Kidney epithelial cell (primary cell): ENCODE measurements around the gene KRTDAP. TPM values are rescaled to one million over a fixed set of nuclear protein-coding genes. Genes with fewer than 3 reads are reported as not detected.

ENCODE experiments used
- DNase-seq: peaks from one replicate; pipeline ENCODE4 v3.0.0-alpha.2; 2010; ENCODE audit warnings: low read depth
- H3K27me3 ChIP-seq: 2 replicates; pipeline ENCODE4 v1.6.0; 2011; ENCODE audit warnings: low read length; ENCODE audit not compliant: control insufficient read depth, insufficient read depth
- H3K36me3 ChIP-seq: 2 replicates; pipeline ENCODE4 v1.5.1; 2011; ENCODE audit warnings: low read length; ENCODE audit not compliant: control insufficient read depth, insufficient read depth
- H3K4me3 ChIP-seq: 2 replicates; pipeline ENCODE4 v1.5.1; 2011; ENCODE audit warnings: low read depth, mild to moderate bottlenecking, control low read depth, low read length
- CTCF ChIP-seq: IDR thresholded peaks from 2 replicates; pipeline ENCODE4 v1.5.1; 2011; ENCODE audit warnings: mild to moderate bottlenecking, moderate library complexity, low read length, control low read depth, inconsistent platforms; ENCODE audit not compliant: insufficient read depth, poor library complexity, severe bottlenecking
- total RNA-seq: library from RNA; depleted of rRNA; stranded (reverse); fragments of >200 nt; gene quantifications from 2 replicates; pipeline ENCODE4 v1.2.3, GENCODE V29; 2015

The KRTDAP gene
- total RNA-seq, 1 donor from 2014 or later = not detected

GRCh38 chr19:35522745-35523327 is 32.6 kb upstream of the KRTDAP start:
- no peak for TF ChIP-seq CTCF
- no peaks in the 10 kb centered on the region for H3K36me3 ChIP-seq
- no peak overlapping the region for H3K4me3 ChIP-seq
- no peak for DNase-seq
- peaks cover 21% of the 10 kb centered on the region for H3K27me3 ChIP-seq

- TF ChIP-seq CTCF = no peak
- no peaks in the 10 kb centered on the region for H3K36me3 ChIP-seq
- DNase-seq = no peak
- H3K27me3 ChIP-seq = peaks cover 21% of the 10 kb centered on the region
- no peak overlapping the region for H3K4me3 ChIP-seq
These were observed 31.0 kb upstream of the KRTDAP start for GRCh38 chr19:35521124-35521743.

GRCh38 chr19:35519291-35519690 is 29.0 kb upstream of the KRTDAP start:
- DNase-seq = no peak
- Histone ChIP-seq H3K27me3 (peaks cover 9% of the 10 kb centered on the region), H3K4me3 (no peak overlapping the region), H3K36me3 (no peaks in the 10 kb centered on the region)
- TF ChIP-seq CTCF = no peak

GRCh38 chr19:35518313-35518712 is 28.0 kb upstream of the KRTDAP start:
- no peak overlapping the region for H3K4me3 ChIP-seq
- peaks cover 8% of the 10 kb centered on the region for H3K27me3 ChIP-seq
- peak; percentile 58 for DNase-seq
- no peaks in the 10 kb centered on the region for H3K36me3 ChIP-seq
- TF ChIP-seq CTCF = no peak

GRCh38 chr19:35517342-35517741 is 27.1 kb upstream of the KRTDAP start:
- Histone ChIP-seq H3K27me3 (peaks cover 8% of the 10 kb centered on the region), H3K36me3 (no peaks in the 10 kb centered on the region), H3K4me3 (no peak overlapping the region)
- TF ChIP-seq CTCF = no peak
- DNase-seq = no peak

- Histone ChIP-seq H3K36me3 (no peaks in the 10 kb centered on the region), H3K4me3 (no peak overlapping the region), H3K27me3 (peaks cover 8% of the 10 kb centered on the region)
- no peak for DNase-seq
- no peak for TF ChIP-seq CTCF
These were observed 26.0 kb upstream of the KRTDAP start for GRCh38 chr19:35516310-35516709.
